NCI-H526 treated with DMSO at 0.1 percent for 48 hours (cell line): ENCODE measurements around the gene ALOXE3.

Source experiments
- DNase-seq: peaks from one replicate; lab custom pipeline; 2025; lab: John Stamatoyannopoulos, UW

Gene ALOXE3

DNA sequence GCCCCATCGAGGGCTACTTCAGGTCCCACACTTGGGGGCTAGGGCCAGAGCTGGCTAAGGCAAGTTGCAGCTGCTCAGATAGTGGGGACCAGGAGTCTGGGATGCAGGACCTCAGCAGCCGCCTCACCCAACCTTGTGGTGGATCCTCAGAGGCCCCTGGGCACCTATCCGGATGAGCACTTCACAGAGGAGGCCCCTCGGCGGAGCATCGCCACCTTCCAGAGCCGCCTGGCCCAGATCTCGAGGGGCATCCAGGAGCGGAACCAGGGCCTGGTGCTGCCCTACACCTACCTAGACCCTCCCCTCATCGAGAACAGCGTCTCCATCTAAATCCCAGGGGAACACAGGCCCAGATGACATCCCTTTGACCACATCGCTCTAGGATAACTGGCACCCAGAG lies 70.1 kb downstream of the ALOXE3 start:
- no peak for DNase-seq

- no peak for DNase-seq
These were observed 70.6 kb downstream of the ALOXE3 start for GRCh38 chr17:8047769-8048110.

- DNase-seq = no peak
These were observed 71.2 kb downstream of the ALOXE3 start for GRCh38 chr17:8046929-8047768.

GRCh38 chr17:8046306-8046928 lies 71.9 kb downstream of the ALOXE3 start:
- DNase-seq = no peak
